NT2/D1 (cell line): ENCODE measurements around the gene ZNF658.
"Not testable (repeated sequence)": the region's sequence is repeated elsewhere in the genome, so short reads cannot be mapped to it uniquely, and the experiment has no call there.

Experiments used
- SUZ12 ChIP-seq: IDR thresholded peaks from 2 replicates; pipeline ENCODE4 v1.6.1; 2011; ENCODE audit not compliant: insufficient read length, insufficient read depth; ENCODE audit errors: extremely low read depth
- ZNF274 ChIP-seq: IDR thresholded peaks from 2 replicates; pipeline ENCODE4 v1.6.1; 2011; ENCODE audit warnings: mild to moderate bottlenecking, low read depth, low read length

DNA sequence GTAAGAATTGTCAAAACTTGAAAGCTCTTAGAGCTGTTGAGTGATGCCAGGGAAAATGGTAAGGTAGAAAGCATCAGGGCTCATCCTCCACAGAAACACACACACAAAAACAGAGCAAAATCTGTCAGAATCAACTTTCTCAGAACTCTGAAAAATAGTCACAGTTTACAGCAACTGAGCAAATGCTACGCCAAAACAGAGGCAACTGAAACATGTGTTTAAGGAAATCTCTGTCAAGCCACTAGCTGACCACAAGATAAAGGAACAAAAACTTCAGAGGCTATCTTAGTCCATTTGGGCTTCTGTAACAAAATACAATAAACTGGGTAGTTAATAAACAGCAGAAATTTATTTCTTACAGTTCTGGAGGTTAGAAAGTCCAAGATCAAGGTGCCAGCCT, 10.2 kb upstream of the ZNF658 start:
- not testable (repeated sequence) for TF ChIP-seq ZNF274, SUZ12
